ENCODE measurements around the gene GABRG1. TPM values are rescaled to one million over a fixed set of nuclear protein-coding genes. Genes with fewer than 3 reads are reported as not detected.

Gene GABRG1
- not detected in 2 replicates for total RNA-seq

DNA sequence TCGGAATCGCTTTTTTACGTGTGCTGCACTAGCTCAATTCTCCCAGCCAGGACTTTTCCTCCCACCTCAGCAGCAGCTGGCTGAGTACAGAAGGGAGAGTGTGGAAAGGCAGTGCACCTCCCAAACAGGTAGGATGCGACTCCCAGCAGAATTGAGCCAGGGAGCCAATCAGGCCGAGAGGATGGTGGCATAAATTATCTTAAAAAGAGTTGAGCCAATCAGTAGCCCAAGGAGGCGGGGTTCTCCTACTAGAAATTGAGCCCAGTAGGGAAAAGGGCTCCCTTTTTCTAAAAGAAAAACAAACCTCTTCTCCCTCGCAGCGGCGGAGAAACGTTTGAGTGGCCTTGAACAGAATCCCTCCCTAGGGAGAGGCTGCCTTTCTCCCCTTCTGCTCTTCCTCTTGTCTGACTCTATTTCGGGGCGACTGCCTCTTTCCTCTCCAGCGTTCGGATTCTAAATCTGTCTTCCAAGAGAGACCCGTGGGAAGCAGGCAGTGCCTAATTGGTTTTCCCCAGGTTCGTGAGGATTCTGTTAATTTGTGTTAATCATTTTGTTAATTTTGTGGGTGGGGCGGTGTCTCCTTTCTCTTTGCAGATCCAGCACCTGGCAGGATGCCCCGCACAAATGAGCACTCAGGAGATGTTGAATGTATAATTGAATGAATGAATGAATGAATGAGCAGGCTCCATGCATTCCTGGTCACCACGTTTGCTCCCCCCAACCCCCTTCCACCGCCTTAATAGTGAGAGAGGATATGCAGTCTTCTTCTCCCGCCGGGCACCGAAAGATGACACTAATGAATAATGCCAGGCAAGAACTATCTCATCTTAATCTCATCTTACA, at the start of gene GABRG1:
Gene GABRG1 (minus strand): TSS at position 142 of the 843 bp plus-strand sequence. CDS start 141 bp downstream, at position 1.

